HepG2 (cell line): ENCODE results near the gene IRF2. TPM values are rescaled to one million over a fixed set of nuclear protein-coding genes. Genes with fewer than 3 reads are reported as not detected.
A peak's percentile ranks its signal among the peaks of the same experiment; 100 is the strongest.

ENCODE experiments used
- CBFB ChIP-seq: sonication (generic); formaldehyde crosslinking; IDR thresholded peaks from 2 replicates; pipeline ENCODE4 v1.4.0; 2020; ENCODE audit warnings: missing genetic modification reagents
- CEBPG ChIP-seq: IDR thresholded peaks from 2 replicates; pipeline ENCODE4 v1.6.1; 2016
- EEA1 ChIP-seq: sonication (generic); formaldehyde crosslinking; IDR thresholded peaks from 2 replicates; pipeline ENCODE4 v1.5.1; 2020; ENCODE audit warnings: mild to moderate bottlenecking, missing genetic modification reagents, borderline replicate concordance
- GPN1 ChIP-seq: sonication (generic); formaldehyde crosslinking; IDR thresholded peaks from 2 replicates; pipeline ENCODE4 v1.5.1; 2020; ENCODE audit warnings: missing genetic modification reagents, borderline replicate concordance
- NRL ChIP-seq: sonication (generic); formaldehyde crosslinking; IDR thresholded peaks from 2 replicates; pipeline ENCODE4 v1.5.0; 2020; ENCODE audit warnings: missing genetic modification reagents, mild to moderate bottlenecking, moderate library complexity, borderline replicate concordance
- RELA ChIP-seq: sonication (generic); formaldehyde crosslinking; IDR thresholded peaks from 2 replicates; pipeline ENCODE4 v1.4.0; 2020; ENCODE audit warnings: missing genetic modification reagents
- REPIN1 ChIP-seq: sonication (generic); formaldehyde crosslinking; IDR thresholded peaks from 2 replicates; pipeline ENCODE4 v1.8.0; 2022; ENCODE audit warnings: missing genetic modification reagents, low read depth, mild to moderate bottlenecking, borderline replicate concordance
- SCMH1 ChIP-seq: sonication (generic); formaldehyde crosslinking; IDR thresholded peaks from 2 replicates; pipeline ENCODE4 v1.9.0; 2021; ENCODE audit warnings: missing genetic modification reagents, mild to moderate bottlenecking, borderline replicate concordance
- TARDBP ChIP-seq: sonication (generic); formaldehyde crosslinking; IDR thresholded peaks from 2 replicates; pipeline ENCODE4 v1.8.0; 2022; ENCODE audit warnings: mild to moderate bottlenecking, missing genetic modification reagents
- ZNF17 ChIP-seq: sonication (generic); formaldehyde crosslinking; IDR thresholded peaks from 2 replicates; pipeline ENCODE4 v1.5.0; 2020; ENCODE audit warnings: mild to moderate bottlenecking, missing genetic modification reagents
- ZNF331 ChIP-seq: sonication (generic); formaldehyde crosslinking; IDR thresholded peaks from 2 replicates; pipeline ENCODE4 v1.4.0; 2020; ENCODE audit warnings: missing genetic modification reagents
- ZNF333 ChIP-seq: sonication (generic); formaldehyde crosslinking; IDR thresholded peaks from 2 replicates; pipeline ENCODE4 v1.4.0; 2020; ENCODE audit warnings: mild to moderate bottlenecking, missing genetic modification reagents, borderline replicate concordance
- ZNF430 ChIP-seq: sonication (generic); formaldehyde crosslinking; IDR thresholded peaks from 2 replicates; pipeline ENCODE4 v1.9.0; 2021; ENCODE audit warnings: mild to moderate bottlenecking, missing genetic modification reagents
- ZNF605 ChIP-seq: sonication (generic); formaldehyde crosslinking; IDR thresholded peaks from 2 replicates; pipeline ENCODE4 v1.8.0; 2022; ENCODE audit warnings: mild to moderate bottlenecking, missing genetic modification reagents
- ZNF83 ChIP-seq: sonication (generic); formaldehyde crosslinking; IDR thresholded peaks from 2 replicates; pipeline ENCODE4 v1.4.0; 2020; ENCODE audit warnings: missing genetic modification reagents, mild to moderate bottlenecking, borderline replicate concordance
- ZZZ3 ChIP-seq: sonication (generic); formaldehyde crosslinking; IDR thresholded peaks from 2 replicates; pipeline ENCODE4 v1.4.0; 2020; ENCODE audit warnings: missing genetic modification reagents, mild to moderate bottlenecking, borderline replicate concordance
- polyA plus RNA-seq, 8 experiments: library from polyadenylated mRNA; depleted of rRNA in 3 of 8; stranded (reverse) in 7 of 8; unstranded in 1 of 8; fragments of >200 nt; fragmentation: Illumina TruSeq in 4 of 8; extraction: Trizol in 4 of 8; gene quantifications; 2 replicates each; pipeline versions ENCODE4 v1.2.1 to v1.2.3, GENCODE V29; 2011 to 2016; ENCODE audit warnings: low read depth in 4 of 8, missing spikeins in 1 of 8, mixed read lengths in 1 of 8; ENCODE audit not compliant: insufficient read depth in 1 of 8
- total RNA-seq, 5 experiments: library from RNA; depleted of rRNA; stranded (reverse); fragments of >200 nt; fragmentation: Illumina TruSeq; extraction: Trizol; gene quantifications; 2 replicates each; pipeline ENCODE4 v1.2.3, GENCODE V29; 2016; ENCODE audit warnings: low read depth in 1 of 5
- TF ChIP-seq, protein P1 (sequence below): sonication (generic); formaldehyde crosslinking; IDR thresholded peaks from 2 replicates; pipeline ENCODE4 v1.8.0; 2023; ENCODE audit warnings: mild to moderate bottlenecking, missing genetic modification reagents
- TF ChIP-seq, protein P2 (sequence below): sonication (generic); formaldehyde crosslinking; IDR thresholded peaks from 2 replicates; pipeline ENCODE4 v1.4.0; 2020; ENCODE audit warnings: missing genetic modification reagents
- TF ChIP-seq, protein P3 (sequence below): IDR thresholded peaks from 2 replicates; pipeline ENCODE4 v1.6.1; 2016; ENCODE audit warnings: missing biosample characterization, missing genetic modification reagents, low read depth
- TF ChIP-seq, protein P4 (sequence below): sonication (generic); formaldehyde crosslinking; IDR thresholded peaks from 2 replicates; pipeline ENCODE4 v1.5.0; 2020; ENCODE audit warnings: mild to moderate bottlenecking, missing genetic modification reagents
- TF ChIP-seq, protein P5 (sequence below): sonication (generic); formaldehyde crosslinking; IDR thresholded peaks from 2 replicates; pipeline ENCODE4 v1.4.0; 2020; ENCODE audit warnings: missing genetic modification reagents
- TF ChIP-seq, protein P6 (sequence below): sonication (generic); formaldehyde crosslinking; IDR thresholded peaks from 2 replicates; pipeline ENCODE4 v1.8.1; 2023; ENCODE audit warnings: mild to moderate bottlenecking, missing genetic modification reagents

IRF2 gene
- total and polyA plus RNA-seq, 2 of the 13 experiments (the other 11 are each of a cell fraction or from before 2014, with no cell fraction given), result 15.5 to 28.8 TPM

DNA sequence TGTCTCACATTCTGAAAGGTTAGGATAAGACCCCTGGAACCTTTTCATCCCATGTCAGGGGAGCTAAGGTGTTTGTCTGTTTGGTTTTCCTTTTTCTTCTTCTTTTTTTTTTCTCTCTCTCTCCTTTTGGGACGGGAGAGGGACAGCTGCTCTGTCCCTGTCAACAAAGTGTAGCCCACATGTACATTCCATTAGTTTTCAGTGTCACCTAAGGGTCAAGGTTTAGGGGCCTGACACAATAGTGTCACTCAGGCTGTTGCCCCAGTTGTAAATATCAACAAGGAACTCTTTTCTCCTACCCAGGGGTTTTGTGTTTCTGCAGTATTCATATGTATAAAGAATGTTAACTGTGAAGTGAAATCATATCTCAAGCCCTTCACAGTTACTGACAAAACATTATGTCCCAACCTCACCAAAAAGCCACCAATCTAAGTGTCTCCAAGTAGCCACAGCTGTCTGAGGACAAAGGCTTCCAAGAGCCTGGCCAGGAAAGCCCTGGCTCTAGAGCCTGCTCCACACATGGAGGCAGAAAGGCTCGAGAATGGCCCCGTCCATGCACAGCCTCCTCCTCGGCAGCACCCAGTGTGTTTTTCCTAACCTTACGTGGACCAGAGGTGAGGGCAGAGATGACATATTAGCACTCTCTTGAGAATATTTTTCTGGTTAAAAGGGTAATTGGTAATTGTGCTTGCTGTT lies 9.4 kb downstream of the IRF2 start (continued):
- TF ChIP-seq, protein P1, sequence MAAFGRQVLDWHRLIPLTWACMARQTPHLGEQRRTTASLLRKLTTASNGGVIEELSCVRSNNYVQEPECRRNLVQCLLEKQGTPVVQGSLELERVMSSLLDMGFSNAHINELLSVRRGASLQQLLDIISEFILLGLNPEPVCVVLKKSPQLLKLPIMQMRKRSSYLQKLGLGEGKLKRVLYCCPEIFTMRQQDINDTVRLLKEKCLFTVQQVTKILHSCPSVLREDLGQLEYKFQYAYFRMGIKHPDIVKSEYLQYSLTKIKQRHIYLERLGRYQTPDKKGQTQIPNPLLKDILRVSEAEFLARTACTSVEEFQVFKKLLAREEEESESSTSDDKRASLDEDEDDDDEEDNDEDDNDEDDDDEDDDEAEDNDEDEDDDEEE (CRISPR knock-in tag), result no peak
- TF ChIP-seq ZNF331 (CRISPR knock-in tag) (0 out of 2 replicates have a peak, but pooled peaks have one; percentile 20), NRL (CRISPR knock-in tag) (no peak), ZNF83 (CRISPR knock-in tag) (no peak), TARDBP (CRISPR knock-in tag) (no peak), REPIN1 (CRISPR knock-in tag) (no peak), ZNF605 (CRISPR knock-in tag) (no peak), EEA1 (CRISPR knock-in tag) (no peak), CBFB (CRISPR knock-in tag) (no peak), ZNF17 (no peak), SCMH1 (no peak), ZZZ3 (no peak), ZNF333 (no peak), CEBPG (CRISPR knock-in tag) (peak; percentile 61), ZNF430 (CRISPR knock-in tag) (no peak), RELA (CRISPR knock-in tag) (no peak), GPN1 (CRISPR knock-in tag) (no peak)
- TF ChIP-seq, protein P2, sequence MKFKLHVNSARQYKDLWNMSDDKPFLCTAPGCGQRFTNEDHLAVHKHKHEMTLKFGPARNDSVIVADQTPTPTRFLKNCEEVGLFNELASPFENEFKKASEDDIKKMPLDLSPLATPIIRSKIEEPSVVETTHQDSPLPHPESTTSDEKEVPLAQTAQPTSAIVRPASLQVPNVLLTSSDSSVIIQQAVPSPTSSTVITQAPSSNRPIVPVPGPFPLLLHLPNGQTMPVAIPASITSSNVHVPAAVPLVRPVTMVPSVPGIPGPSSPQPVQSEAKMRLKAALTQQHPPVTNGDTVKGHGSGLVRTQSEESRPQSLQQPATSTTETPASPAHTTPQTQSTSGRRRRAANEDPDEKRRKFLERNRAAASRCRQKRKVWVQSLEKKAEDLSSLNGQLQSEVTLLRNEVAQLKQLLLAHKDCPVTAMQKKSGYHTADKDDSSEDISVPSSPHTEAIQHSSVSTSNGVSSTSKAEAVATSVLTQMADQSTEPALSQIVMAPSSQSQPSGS (CRISPR knock-in tag), result no peak
- TF ChIP-seq, protein P3, sequence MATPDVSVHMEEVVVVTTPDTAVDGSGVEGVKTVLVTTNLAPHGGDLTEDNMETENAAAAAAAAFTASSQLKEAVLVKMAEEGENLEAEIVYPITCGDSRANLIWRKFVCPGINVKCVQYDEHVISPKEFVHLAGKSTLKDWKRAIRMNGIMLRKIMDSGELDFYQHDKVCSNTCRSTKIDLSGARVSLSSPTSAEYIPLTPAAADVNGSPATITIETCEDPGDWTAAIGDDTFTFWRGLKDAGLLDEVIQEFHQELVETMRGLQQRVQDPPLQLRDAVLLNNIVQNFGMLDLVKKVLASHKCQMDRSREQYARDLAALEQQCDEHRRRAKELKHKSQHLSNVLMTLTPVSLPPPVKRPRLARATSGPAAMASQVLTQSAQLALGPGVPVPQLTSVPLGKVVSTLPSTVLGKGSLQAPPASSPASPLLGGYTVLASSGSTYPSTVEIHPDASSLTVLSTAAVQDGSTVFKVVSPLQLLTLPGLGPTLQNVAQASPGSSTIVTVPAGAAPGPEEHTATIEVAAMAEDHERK (CRISPR knock-in tag), result no peak
- TF ChIP-seq, protein P4, sequence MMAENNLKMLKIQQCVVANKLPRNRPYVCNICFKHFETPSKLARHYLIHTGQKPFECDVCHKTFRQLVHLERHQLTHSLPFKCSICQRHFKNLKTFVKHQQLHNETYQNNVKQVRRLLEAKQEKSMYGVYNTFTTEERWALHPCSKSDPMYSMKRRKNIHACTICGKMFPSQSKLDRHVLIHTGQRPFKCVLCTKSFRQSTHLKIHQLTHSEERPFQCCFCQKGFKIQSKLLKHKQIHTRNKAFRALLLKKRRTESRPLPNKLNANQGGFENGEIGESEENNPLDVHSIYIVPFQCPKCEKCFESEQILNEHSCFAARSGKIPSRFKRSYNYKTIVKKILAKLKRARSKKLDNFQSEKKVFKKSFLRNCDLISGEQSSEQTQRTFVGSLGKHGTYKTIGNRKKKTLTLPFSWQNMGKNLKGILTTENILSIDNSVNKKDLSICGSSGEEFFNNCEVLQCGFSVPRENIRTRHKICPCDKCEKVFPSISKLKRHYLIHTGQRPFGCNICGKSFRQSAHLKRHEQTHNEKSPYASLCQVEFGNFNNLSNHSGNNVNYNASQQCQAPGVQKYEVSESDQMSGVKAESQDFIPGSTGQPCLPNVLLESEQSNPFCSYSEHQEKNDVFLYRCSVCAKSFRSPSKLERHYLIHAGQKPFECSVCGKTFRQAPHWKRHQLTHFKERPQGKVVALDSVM (CRISPR knock-in tag), result no peak
- TF ChIP-seq, protein P5, sequence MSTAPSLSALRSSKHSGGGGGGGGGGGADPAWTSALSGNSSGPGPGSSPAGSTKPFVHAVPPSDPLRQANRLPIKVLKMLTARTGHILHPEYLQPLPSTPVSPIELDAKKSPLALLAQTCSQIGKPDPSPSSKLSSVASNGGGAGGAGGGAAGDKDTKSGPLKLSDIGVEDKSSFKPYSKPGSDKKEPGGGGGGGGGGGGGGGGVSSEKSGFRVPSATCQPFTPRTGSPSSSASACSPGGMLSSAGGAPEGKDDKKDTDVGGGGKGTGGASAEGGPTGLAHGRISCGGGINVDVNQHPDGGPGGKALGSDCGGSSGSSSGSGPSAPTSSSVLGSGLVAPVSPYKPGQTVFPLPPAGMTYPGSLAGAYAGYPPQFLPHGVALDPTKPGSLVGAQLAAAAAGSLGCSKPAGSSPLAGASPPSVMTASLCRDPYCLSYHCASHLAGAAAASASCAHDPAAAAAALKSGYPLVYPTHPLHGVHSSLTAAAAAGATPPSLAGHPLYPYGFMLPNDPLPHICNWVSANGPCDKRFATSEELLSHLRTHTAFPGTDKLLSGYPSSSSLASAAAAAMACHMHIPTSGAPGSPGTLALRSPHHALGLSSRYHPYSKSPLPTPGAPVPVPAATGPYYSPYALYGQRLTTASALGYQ (CRISPR knock-in tag), result peak; percentile 62; the same call in 1 of the 2 replicates
- TF ChIP-seq, protein P6, sequence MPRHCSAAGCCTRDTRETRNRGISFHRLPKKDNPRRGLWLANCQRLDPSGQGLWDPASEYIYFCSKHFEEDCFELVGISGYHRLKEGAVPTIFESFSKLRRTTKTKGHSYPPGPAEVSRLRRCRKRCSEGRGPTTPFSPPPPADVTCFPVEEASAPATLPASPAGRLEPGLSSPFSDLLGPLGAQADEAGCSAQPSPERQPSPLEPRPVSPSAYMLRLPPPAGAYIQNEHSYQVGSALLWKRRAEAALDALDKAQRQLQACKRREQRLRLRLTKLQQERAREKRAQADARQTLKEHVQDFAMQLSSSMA (CRISPR knock-in tag), result no peak
